NCI-H146 treated with DMSO at 0.1 percent for 48 hours (cell line): Measurements from ENCODE around the gene IQSEC1.

Experiments
- DNase-seq: peaks from one replicate; lab custom pipeline; 2025; ENCODE audit not compliant: unreplicated experiment; lab: John Stamatoyannopoulos, UW

The IQSEC1 gene

GRCh38 chr3:12970684-12971083, 102.5 kb downstream of the IQSEC1 start:
- peak; percentile 3 for DNase-seq

DNA sequence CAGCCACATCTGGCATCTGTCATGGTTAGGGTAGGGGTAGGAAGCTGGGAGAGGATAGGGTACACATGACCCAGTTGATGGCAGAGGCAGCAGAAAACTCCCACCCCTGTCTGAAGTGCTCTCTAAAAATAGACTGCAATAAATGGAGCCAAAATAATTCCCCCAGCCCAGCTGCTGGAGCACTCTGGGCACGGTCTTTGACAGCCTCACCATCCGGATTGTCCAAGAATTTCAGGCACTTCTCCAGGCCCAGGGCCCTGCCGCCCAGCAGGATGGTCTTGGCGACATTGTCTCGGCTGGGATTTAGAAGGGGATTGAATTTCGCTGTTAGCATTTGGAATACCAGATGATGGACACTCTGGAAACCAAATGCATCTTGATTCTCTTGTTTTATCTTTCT, 103.7 kb downstream of the IQSEC1 start:
- no peak for DNase-seq

DNA sequence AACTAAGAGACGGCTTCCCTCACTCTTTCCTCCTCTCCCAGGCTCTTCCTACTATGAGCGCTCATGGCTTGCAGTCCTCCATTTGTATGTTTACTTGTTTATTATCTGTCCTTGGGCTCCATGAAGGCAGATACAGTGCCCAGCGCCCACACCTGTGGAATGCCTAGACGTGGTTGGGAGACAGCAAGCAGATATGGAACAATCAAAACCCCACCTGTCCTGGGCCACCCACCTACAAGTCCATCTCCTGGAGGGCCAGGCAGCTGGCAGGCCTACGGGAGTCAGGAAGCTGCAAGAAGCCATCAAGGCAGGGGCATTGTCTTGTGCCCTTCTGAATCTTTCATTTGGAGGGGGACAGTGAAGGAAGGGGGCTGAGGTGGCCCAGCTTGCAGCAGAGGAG, 104.7 kb downstream of the IQSEC1 start:
- no peak for DNase-seq

DNA sequence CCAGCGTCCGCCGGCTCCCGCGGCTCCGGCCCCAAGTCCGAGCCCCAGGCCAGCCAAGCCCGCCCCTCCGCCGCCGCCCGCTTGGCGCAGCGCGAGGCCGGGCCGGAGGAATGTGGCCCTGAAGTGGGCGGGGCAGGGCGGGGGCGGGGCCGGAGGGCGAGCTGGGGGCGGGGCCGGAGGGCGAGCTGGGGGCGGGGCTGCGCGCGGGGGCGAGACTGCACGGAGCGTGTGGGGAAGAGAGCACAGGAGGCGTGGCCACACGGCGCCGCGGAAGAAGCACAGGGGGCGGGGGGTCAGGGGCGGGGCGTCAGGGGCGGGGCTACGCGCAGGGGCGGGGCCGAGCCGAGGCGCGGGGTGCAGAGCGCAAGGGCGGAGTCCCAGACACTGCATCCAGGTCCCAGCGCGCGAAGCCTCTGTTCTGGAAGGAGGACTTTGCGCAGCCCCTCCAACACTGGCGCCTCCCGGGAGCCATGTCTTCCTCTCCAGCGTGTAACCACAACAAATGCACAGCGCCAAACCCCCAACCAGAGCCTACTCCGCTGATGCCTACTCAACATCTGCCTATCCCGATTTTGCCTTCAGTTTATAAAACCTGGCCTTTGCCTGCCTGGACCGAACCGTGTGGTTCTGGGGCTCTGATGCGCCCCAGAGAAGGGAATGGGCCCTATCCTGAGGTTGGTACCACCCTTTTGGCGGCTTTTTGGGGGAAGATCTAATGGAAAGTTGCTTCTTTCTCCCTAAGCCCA, 105.5 kb downstream of the IQSEC1 start:
- peak; percentile 5 for DNase-seq

DNA sequence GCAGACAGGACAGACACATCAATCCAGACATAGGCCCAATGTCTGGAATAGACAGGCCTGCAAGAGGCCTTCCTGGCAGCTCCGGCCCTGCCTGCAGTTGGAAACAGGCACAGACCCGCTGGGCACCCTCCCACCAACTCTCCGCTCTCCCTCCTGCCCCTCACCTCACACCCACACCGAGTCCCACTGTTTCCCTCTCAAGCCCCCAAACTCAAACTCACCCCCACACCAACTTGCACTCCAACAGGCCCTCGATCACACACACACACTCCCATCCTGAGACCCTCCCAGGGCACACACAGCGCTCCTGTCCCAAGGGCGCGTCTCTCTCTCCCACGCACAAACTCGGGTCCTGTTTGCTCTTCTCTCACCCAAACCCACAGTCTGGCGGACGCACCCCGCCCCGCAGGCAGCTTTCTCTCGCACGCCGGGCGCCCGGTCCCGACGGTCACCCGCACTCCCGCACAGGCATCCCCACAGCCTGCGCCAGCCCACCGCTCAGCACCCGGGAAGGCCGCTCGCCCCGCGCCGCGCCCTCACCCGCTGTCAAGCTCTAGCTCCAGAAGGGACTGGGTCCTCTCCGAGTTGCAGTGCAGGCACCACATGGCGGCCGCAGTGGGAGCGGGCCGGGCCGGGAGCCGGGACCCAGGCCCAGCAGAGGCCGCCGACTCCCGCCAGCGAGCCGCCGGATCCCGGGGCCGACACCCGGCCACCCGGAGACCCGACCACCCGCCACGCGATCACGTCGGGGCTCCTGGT, 106.2 kb downstream of the IQSEC1 start:
- DNase-seq: no peak

- peak; percentile 9 for DNase-seq
Measured at GRCh38 chr3:12965999-12966846, 107.0 kb downstream of the IQSEC1 start.

- DNase-seq: peak; percentile 32
Measured at GRCh38 chr3:12964711-12965612, 108.3 kb downstream of the IQSEC1 start.

- no peak for DNase-seq
Measured at GRCh38 chr3:12963922-12964701, 109.1 kb downstream of the IQSEC1 start.

- no peak for DNase-seq
Measured at GRCh38 chr3:12963231-12963896, 109.9 kb downstream of the IQSEC1 start.

DNA sequence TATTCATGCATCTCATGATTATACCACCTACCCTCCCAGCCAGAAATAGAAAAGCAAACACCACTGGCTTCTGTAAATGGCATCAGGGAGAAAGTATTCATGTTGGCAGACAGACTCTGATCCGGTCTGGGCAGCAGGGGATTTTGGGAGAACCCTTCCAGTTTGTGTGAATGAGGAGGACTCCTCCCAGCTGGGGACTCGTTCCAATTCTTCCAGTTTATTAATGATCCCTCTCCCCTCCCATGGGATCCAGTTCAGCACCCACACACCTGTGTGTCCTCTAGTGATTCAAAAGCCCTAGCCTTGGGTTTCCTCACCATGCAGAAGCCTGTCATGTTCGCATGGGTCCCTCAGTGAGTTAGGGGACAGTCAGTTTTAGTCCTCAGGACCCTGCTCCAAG, 110.9 kb downstream of the IQSEC1 start:
- DNase-seq: no peak

DNA sequence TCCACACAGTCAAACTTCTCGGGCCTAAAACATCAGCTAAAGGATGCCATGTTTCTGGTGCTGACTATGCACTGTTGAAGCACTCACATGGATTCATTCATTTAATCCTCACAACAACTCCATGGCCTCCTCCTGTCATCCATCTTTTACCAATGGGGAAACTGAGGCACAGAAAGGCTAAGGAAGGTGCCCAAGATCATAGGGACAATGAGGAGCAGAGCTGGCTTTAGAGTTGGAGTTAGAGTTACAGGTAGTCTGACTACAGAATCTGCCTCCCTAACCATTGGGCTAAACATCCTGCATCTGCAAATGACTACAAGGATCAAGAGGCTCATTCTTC, 111.6 kb downstream of the IQSEC1 start:
- DNase-seq: no peak

- no peak for DNase-seq
Measured at GRCh38 chr3:12961007-12961696, 112.1 kb downstream of the IQSEC1 start.

- no peak for DNase-seq
Measured at GRCh38 chr3:12960497-12960896, 112.7 kb downstream of the IQSEC1 start.

DNA sequence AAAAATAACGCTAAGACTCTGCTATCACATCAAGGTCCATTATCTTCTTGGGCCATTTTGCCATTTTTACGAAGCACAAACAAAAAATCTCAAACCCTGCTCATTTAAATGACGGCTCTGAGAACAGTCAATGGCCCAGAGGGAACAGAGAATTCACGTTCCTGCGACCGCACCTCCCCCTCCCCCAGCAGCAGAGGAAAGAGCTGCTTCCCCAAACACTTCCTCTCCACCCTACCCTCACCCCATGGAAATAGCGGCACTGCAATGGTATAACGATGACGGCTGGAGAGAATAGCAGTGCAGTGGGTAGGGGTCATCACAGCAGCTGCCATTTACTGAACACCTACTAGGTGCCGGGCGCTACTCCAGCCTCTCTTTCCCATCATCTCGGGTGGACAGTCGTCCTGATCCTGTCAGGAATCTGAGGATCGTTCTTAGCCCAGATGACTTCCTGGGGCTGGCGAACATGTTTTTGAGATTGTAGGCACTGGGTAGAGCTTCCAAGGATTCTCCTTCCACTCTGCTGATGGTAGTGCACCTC, 113.3 kb downstream of the IQSEC1 start:
- no peak for DNase-seq

- DNase-seq: no peak
Measured at GRCh38 chr3:12959410-12959809, 113.8 kb downstream of the IQSEC1 start.

DNA sequence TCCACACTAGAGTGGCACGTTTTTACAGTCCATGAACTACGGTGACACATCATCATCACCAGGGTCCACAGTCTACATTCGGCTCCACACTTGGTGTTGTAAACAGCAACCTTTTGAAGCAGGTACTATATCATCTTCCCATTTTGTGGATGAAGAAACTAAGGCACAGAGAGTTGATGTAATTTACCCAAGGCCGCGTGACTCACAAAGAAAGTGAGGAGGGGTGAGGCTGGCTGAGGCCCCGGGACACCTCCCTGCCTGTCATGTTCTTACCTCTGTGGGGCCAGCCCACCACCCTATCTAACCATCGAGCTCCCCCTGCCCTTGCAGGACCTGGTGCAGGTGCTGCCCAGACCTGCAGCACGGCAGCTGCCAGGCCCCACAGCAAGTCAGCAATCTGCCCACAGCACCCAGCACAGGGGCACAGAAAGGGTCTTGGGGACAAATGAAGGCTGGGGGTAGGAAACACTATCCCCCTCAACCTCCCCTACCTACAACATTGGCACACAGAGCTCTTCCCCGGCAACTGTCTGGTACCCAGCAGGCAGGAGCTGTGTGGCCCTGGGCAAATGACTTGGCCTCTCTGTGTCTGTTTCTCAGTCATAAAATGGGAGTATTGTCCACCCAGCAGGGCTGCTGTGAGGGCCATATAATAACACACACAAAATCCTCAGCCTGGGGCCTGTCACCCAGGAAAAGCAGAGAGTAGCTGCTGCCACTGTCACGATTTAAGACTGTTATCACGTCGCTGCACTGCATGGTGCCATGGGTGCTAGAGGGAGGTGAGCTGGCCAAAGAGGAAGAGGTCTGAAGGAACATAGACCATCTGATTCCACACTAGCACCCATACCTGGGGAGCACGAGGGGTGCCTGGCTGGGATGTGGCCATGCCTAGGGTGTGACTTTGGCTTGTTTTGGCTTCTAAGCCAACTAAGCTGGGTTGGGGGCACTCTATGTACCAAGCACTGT, 115.1 kb downstream of the IQSEC1 start:
- no peak for DNase-seq

DNA sequence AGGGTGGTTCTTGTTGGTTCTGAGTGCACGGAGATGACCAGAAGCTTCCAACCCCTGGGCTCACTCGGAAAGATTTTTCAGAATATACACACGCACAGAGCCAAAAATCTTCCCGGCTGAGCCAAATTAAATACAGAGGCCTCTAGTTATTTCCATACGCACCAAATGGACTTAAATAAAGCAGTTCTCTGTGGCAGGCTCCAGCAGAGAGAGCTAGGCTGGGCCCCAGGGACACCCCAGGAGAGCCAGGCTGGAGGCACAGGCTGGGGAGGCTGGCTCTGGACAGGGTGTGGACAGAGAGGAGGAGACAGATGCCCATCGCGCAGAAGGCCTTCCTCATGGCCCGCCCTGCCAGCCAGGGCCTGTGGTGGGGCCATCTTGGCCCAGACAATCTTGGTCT, 115.9 kb downstream of the IQSEC1 start:
- no peak for DNase-seq

DNA sequence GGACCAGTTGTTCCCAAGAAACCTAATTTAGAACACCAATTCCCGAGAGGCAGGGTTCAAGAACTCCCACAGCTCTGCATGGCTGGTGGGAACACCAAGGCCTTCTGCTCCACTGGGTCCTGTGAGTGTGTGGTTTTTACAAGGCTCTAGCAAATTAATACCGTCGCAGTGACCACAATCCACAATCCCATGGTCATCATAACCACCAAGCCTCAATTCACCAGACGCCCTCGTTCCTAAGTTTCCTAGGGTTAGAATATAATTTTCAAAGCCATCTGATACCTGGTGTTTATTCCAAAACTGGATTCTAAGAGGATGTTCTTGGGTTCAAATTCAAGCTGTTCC, 116.9 kb downstream of the IQSEC1 start:
- DNase-seq: no peak
